ENCODE measurements around the gene TCERG1L.

Gene TCERG1L

GRCh38 chr10:131199646-131200045, 111.9 kb downstream of the TCERG1L start:
- Histone ChIP-seq H3K27me3 (no peaks in the 10 kb centered on the region), H3K9me3 (no peaks in the 10 kb centered on the region), H3K4me3 (no peak overlapping the region), H3K4me1 (no peaks in the 10 kb centered on the region), H3K36me3 (no peaks in the 10 kb centered on the region), H3K27ac (no peak overlapping the region)
- DNase-seq, result peak in 1 of 2 donors; percentile 28
- intact Hi-C loops (cut with DNase I; ENCODE audit: low total_unique reads), result no loop called here
- no peak for TF ChIP-seq CTCF (IDR thresholded peaks at IDR 0.05)

GRCh38 chr10:131198843-131199242, 112.7 kb downstream of the TCERG1L start:
- no peak overlapping the region for H3K27ac ChIP-seq
- no peak overlapping the region for H3K4me3 ChIP-seq
- no peaks in the 10 kb centered on the region for H3K27me3 ChIP-seq
- intact Hi-C loops (cut with DNase I; ENCODE audit: low total_unique reads), result no loop called here
- DNase-seq, result peak in 1 of 2 donors; percentile 55
- no peaks in the 10 kb centered on the region for H3K36me3 ChIP-seq
- H3K9me3 ChIP-seq, result no peaks in the 10 kb centered on the region
- no peak for TF ChIP-seq CTCF (IDR thresholded peaks at IDR 0.05)
- no peaks in the 10 kb centered on the region for H3K4me1 ChIP-seq

GRCh38 chr10:131198401-131198800, 113.1 kb downstream of the TCERG1L start:
- no peaks in the 10 kb centered on the region for H3K9me3 ChIP-seq
- intact Hi-C loops (cut with DNase I; ENCODE audit: low total_unique reads), result no loop called here
- DNase-seq, result peak in 1 of 2 donors; percentile 39
- H3K27ac ChIP-seq, result no peak overlapping the region
- no peaks in the 10 kb centered on the region for H3K4me1 ChIP-seq
- no peak for TF ChIP-seq CTCF (IDR thresholded peaks at IDR 0.05)
- H3K36me3 ChIP-seq, result no peaks in the 10 kb centered on the region
- H3K4me3 ChIP-seq, result no peak overlapping the region
- no peaks in the 10 kb centered on the region for H3K27me3 ChIP-seq

- Histone ChIP-seq H3K36me3 (no peaks in the 10 kb centered on the region), H3K4me1 (no peaks in the 10 kb centered on the region), H3K27me3 (no peaks in the 10 kb centered on the region), H3K4me3 (no peak overlapping the region), H3K9me3 (no peaks in the 10 kb centered on the region), H3K27ac (no peak overlapping the region)
- TF ChIP-seq CTCF (IDR thresholded peaks at IDR 0.05), result no peak
- DNase-seq, result peak in 1 of 2 donors; percentile 43
- intact Hi-C loops (cut with DNase I; ENCODE audit: low total_unique reads), result no loop called here
Observed at GRCh38 chr10:131196176-131196885, 115.2 kb downstream of the TCERG1L start.

GRCh38 chr10:131195558-131196159, 115.9 kb downstream of the TCERG1L start:
- intact Hi-C loops (cut with DNase I; ENCODE audit: low total_unique reads), result no loop called here
- peak in 1 of 2 donors; percentile 45 for DNase-seq
- no peaks in the 10 kb centered on the region for H3K9me3 ChIP-seq
- no peaks in the 10 kb centered on the region for H3K4me1 ChIP-seq
- no peak overlapping the region for H3K27ac ChIP-seq
- no peaks in the 10 kb centered on the region for H3K27me3 ChIP-seq
- TF ChIP-seq CTCF (IDR thresholded peaks at IDR 0.05), result no peak
- no peaks in the 10 kb centered on the region for H3K36me3 ChIP-seq
- no peak overlapping the region for H3K4me3 ChIP-seq
